Lung (tissue), 12 donors: ENCODE results near the gene ZNF436. TPM values are rescaled to one million over a fixed set of nuclear protein-coding genes. Genes with fewer than 3 reads are reported as not detected.

ENCODE experiments used
- ATAC-seq: fragments of 200-7000 bp; cut with Tn5 transposase; one replicate; pipeline ENCODE4 v1.9.1; 2020; ENCODE audit warnings: moderate number of reproducible peaks; ENCODE audit not compliant: insufficient read depth, low FRiP score
- DNase-seq, 3 donors: peaks; one replicate each; pipeline ENCODE4 v3.0.0-alpha.2; 2013 to 2017
- H3K27ac ChIP-seq, 2 donors: one replicate each; pipeline ENCODE4 v1.5.1; 2013; ENCODE audit warnings: mild to moderate bottlenecking in 2 of 2, moderate library complexity in 2 of 2, control low read depth in 1 of 2, inconsistent platforms in 1 of 2, low read depth in 1 of 2, low read length in 1 of 2
- H3K27me3 ChIP-seq, 3 donors: one replicate each; pipeline ENCODE4 v1.5.1; 2013; ENCODE audit warnings: low read length in 2 of 3; ENCODE audit not compliant: control insufficient read depth in 3 of 3, insufficient read depth in 3 of 3
- H3K36me3 ChIP-seq, 4 donors: one replicate each; pipeline ENCODE4 v1.5.1; 2013; ENCODE audit warnings: low read length in 4 of 4, mild to moderate bottlenecking in 1 of 4, moderate library complexity in 1 of 4; ENCODE audit not compliant: control insufficient read depth in 4 of 4, insufficient read depth in 4 of 4
- H3K4me1 ChIP-seq, 5 donors: one replicate each; pipeline ENCODE4 v1.5.1; 2013; ENCODE audit warnings: low read length in 5 of 5, mild to moderate bottlenecking in 2 of 5, moderate library complexity in 1 of 5; ENCODE audit not compliant: control insufficient read depth in 5 of 5, insufficient read depth in 5 of 5
- H3K4me3 ChIP-seq: one replicate; pipeline ENCODE4 v1.5.1; 2013; ENCODE audit warnings: mild to moderate bottlenecking, control low read depth, moderate library complexity
- H3K9ac ChIP-seq, 2 donors: one replicate each; pipeline ENCODE4 v1.5.1; 2013; ENCODE audit warnings: low read length in 2 of 2, control low read depth in 1 of 2; ENCODE audit not compliant: insufficient read depth in 1 of 2
- H3K9me3 ChIP-seq, 4 donors: one replicate each; pipeline ENCODE4 v1.5.1; 2013; ENCODE audit warnings: low read length in 3 of 4, mild to moderate bottlenecking in 1 of 4, moderate library complexity in 1 of 4; ENCODE audit not compliant: control insufficient read depth in 4 of 4, insufficient read depth in 3 of 4
- WGBS, 2 donors: extraction: QIAGEN DNeasy Blood & Tissue Kit; methylation state at CpG; one replicate each; pipeline ENCODE4 v1.1.7; 2013; 5-methylcytosine and 5-hydroxymethylcytosine counted together
- polyA plus RNA-seq, 2 donors: library from polyadenylated mRNA; stranded (reverse); fragments of 200-250 nt; gene quantifications; one replicate each; pipeline ENCODE4 v1.2.1, GENCODE V29; 2013
- total RNA-seq, 2 donors: library from RNA; depleted of rRNA in 1 of 2; stranded (reverse); fragments of >200 nt in 1 of 2; gene quantifications; one replicate each; pipeline ENCODE4 v1.2.1, GENCODE V29; 2014 to 2021
- TF ChIP-seq, protein P1 (sequence below): IDR thresholded peaks from 2 replicates; pipeline ENCODE4 v1.5.1; 2012; ENCODE audit warnings: mild to moderate bottlenecking; ENCODE audit errors: control extremely low read depth, extremely low read depth
- donor health status: control.
- donor health status: control.
- donor health status: Bipolar disorder and iron deficiency.
- donor health status: healthy.
- donor health status: DM: yes; HTN: yes; CAD: no.

Gene ZNF436
- total and polyA plus RNA-seq, 4 donors, result 2.1 to 30.9 (median 6.6) TPM

DNA sequence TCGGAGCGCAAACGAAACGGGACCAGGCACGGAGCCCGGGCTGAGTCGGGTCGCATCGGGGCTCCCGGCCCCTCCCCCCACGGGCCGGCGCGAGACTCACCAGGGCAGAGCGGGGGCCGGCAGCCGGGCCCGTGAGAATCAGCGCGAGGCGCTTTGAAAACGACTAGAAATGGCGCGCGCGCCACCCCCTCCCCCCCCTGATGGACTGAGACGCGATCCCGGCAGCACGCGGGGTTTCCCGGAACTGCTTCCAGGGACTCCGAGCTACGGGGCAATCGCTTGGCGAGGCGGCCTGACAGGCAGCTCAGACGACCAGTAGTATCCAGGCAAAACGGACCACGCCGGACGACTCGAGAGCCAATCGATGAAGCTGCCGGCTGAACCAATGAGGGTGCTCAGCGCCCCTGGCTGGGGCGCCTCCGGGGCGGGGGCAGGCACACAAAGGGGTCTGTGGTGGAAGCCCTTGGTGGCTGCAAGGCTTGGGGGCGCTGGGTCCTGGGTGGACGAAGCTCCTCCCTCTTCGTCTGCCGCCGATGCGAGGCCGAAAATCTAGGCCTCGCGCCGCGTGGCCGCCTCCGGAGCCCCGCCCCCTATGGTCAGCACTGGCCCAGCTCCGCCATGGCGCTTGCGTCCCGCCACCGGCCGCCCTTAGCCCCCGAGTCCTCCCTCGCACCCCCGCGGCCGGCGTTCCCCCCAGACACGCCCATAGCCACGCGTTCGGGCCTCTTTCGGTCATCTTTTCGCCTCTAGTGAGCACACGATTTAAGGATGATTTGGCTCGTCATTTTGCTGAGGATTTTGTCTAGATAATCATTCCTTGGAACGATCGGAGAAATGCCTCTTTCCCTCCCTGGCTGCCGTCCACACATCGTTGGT is 25.3 kb downstream of the ZNF436 start, which contains the start of gene HNRNPR:
Gene HNRNPR (minus strand): TSS at position 174 of the 876 bp plus-strand sequence. CDS start 3,276 bp downstream, outside the sequence.
- TF ChIP-seq, protein P1, sequence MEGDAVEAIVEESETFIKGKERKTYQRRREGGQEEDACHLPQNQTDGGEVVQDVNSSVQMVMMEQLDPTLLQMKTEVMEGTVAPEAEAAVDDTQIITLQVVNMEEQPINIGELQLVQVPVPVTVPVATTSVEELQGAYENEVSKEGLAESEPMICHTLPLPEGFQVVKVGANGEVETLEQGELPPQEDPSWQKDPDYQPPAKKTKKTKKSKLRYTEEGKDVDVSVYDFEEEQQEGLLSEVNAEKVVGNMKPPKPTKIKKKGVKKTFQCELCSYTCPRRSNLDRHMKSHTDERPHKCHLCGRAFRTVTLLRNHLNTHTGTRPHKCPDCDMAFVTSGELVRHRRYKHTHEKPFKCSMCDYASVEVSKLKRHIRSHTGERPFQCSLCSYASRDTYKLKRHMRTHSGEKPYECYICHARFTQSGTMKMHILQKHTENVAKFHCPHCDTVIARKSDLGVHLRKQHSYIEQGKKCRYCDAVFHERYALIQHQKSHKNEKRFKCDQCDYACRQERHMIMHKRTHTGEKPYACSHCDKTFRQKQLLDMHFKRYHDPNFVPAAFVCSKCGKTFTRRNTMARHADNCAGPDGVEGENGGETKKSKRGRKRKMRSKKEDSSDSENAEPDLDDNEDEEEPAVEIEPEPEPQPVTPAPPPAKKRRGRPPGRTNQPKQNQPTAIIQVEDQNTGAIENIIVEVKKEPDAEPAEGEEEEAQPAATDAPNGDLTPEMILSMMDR, result no peak
- WGBS, 2 donors, result 0 to 1% methylated on average over 84 to 87 of the region's 87 CpGs
- no peaks in the 10 kb centered on the region for H3K9me3 ChIP-seq
- peaks cover 0 to 44% (median 18%) of the 10 kb centered on the region in 5 donors for H3K4me1 ChIP-seq
- H3K36me3 ChIP-seq, result no peaks in the 10 kb centered on the region
- peak; percentile 97 for ATAC-seq
- no peaks in the 10 kb centered on the region for H3K27me3 ChIP-seq
- H3K4me3 ChIP-seq, result peak within 1 kb of the TSS; percentile 79
- H3K9ac ChIP-seq, result peak within 1 kb of the TSS; percentile 77 to 99
- DNase-seq, result peak; percentile 100
- peak within 1 kb of the TSS; percentile 94 to 99 for H3K27ac ChIP-seq

DNA sequence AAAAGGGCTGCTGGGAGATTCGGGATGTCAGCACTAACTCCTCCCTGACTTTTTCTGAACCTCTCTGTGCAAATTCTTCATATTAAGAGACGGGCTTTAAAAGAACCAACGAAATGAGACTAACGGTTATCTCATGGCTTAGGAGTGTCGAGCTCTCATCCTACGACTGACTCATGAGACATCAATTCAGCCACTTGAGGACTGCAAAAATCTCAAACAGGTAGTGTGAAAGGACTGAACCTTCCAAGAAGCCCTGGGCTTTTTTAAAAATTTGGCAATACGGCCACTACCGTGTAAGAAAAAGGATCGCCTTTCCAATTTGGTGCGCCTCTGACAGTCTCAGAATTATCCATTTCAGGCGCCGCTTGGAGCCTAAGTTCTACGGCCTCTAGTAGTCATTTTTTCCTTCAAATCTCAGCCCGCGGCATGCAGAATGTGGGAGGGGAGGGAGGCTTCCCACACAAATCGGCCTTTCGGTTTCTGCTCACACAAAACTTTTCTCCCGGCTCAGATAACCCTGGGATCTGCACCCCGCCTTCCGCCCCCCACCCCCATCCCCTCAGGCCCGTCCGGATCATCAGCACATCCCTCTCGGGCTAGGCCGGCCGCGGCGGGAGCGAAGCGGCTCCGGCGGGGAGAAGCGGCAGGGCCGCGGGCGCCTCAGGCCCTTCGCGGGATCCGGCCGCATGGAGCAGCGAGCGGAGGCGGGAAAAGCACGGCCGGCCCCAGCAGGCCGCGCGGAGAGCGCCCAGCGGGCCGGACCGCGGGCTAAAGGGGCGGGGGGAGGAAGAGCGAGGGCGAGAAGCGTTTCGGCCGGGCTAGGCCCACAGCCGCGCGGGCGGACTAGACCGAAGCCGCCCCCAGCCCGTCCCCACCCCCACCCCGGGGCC is 26.2 kb downstream of the ZNF436 start:
- peak overlapping the region; percentile 79 for H3K4me3 ChIP-seq
- WGBS, 2 donors, result 0 to 1% methylated on average over 53 to 66 of the region's 66 CpGs
- peak overlapping the region; percentile 94 to 99 for H3K27ac ChIP-seq
- peaks cover 0 to 48% (median 18%) of the 10 kb centered on the region in 5 donors for H3K4me1 ChIP-seq
- H3K36me3 ChIP-seq, result no peaks in the 10 kb centered on the region
- H3K27me3 ChIP-seq, result no peaks in the 10 kb centered on the region
- DNase-seq (peak; percentile 50 to 85 (median 54)), ATAC-seq (peak; percentile 16)
- no peaks in the 10 kb centered on the region for H3K9me3 ChIP-seq
- peak overlapping the region; percentile 77 to 82 for H3K9ac ChIP-seq
- TF ChIP-seq, protein P1, result no peak

DNA sequence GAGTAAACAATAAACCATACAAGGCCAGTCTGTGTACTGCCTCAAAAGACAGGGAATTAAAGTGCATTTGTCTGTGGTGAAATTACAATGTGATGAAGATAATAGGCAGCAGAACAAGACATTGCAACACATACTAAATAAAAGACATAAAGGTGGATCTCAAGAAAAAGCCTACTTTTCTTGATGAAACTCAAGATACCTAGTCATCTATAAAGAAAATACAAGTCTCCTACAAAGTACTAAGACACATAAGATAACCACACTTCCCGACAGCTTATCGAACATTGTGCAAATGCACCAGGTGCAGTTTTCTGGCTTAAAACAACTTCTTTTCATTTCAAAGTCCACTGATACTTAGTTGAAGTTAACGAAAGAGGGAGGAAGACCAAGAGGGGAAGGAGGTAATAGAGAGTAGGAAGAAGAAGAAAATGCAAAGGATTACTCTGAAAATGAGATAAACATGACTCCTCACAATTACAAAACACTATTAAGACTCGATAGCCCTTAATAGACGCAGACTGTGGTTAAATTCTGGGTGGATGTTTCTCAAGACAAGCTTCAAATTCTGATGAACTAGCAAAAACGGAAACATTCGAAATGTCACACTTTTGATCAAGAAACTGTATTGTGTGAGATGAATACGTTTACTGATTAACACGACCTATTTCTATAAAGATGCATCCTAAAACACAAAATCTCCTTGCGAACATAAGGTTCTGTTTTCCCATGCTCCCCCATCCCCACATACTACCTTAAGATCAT is 27.5 kb downstream of the ZNF436 start:
- Histone ChIP-seq H3K36me3 (peaks cover 0 to 11% (median 5%) of the 10 kb centered on the region in 4 donors), H3K27me3 (no peaks in the 10 kb centered on the region), H3K4me1 (peaks cover 0 to 49% (median 18%) of the 10 kb centered on the region in 5 donors), H3K9ac (peak overlapping the region; percentile 30 to 82), H3K9me3 (no peaks in the 10 kb centered on the region), H3K4me3 (no peak overlapping the region), H3K27ac (no peak overlapping the region)
- TF ChIP-seq, protein P1, result no peak
- WGBS, 2 donors, result 9 to 24% methylated on average over 10 of the region's 10 CpGs
- DNase-seq (peak in 1 of 3 donors; percentile 32), ATAC-seq (no peak)
